ENCODE results near the gene CFAP97D2. TPM values are rescaled to one million over a fixed set of nuclear protein-coding genes. Genes with fewer than 3 reads are reported as not detected.

CFAP97D2 gene
- polyA plus RNA-seq, 1 donor (not counting 4 experiments of a cell fraction or from before 2014, with no cell fraction given), result not detected

- FAIRE-seq, result no peak
- no peaks in the 10 kb centered on the region for H4K20me1 ChIP-seq (ENCODE audit: control insufficient read depth, extremely low read depth, insufficient read depth, low read length)
- dilution Hi-C loops (cut with MboI; ENCODE audit: extremely low pct_ligation_motif_present, low sequenced_read_pairs), result no loop called here
Measured at GRCh38 chr13:114130131-114130836, 48.8 kb upstream of the CFAP97D2 start.

GRCh38 chr13:114130837-114131582 lies 48.0 kb upstream of the CFAP97D2 start:
- peak; percentile 93 for FAIRE-seq

More at GRCh38 chr13:114130131-114130836, 48.8 kb upstream of the CFAP97D2 start:
- Histone ChIP-seq H3K9me1 (ENCODE audit: control insufficient read depth, extremely low read depth, insufficient read depth, low read length) (no peaks in the 10 kb centered on the region), H3K4me2 (ENCODE audit: control insufficient read depth, extremely low read depth, insufficient read depth, low read depth, low read length) (peak overlapping the region; percentile 93), H3K27me3 (ENCODE audit: control insufficient read depth, extremely low read depth, insufficient read depth, low read length) (no peaks in the 10 kb centered on the region), H3K9me3 (ENCODE audit: control insufficient read depth, low read depth, low read length) (no peaks in the 10 kb centered on the region), H3K4me3 (ENCODE audit: control insufficient read depth in 2 of 3, extremely low read depth in 1 of 3, insufficient read depth in 2 of 3, low read depth in 1 of 3, low read length in 3 of 3) (peak overlapping the region in 2 of 3 experiments; percentile 78 to 81), H3K27ac (ENCODE audit: control insufficient read depth, insufficient read depth, low read length) (peak overlapping the region; percentile 58), H3K4me1 (ENCODE audit: control insufficient read depth, extremely low read depth, insufficient read depth, low read length) (peaks cover 14% of the 10 kb centered on the region), H3K36me3 (ENCODE audit: control insufficient read depth in 2 of 2, extremely low read depth in 1 of 2, insufficient read depth in 2 of 2, low read length in 2 of 2) (no peaks in the 10 kb centered on the region), H3K9ac (ENCODE audit: control insufficient read depth, extremely low read depth, insufficient read depth, low read length) (peak overlapping the region; percentile 64), H3K79me2 (ENCODE audit: control insufficient read depth, insufficient read depth, low read length) (peaks cover 30% of the 10 kb centered on the region), H2AFZ (ENCODE audit: control insufficient read depth, low read length) (no peak overlapping the region)
- TF ChIP-seq EZH2 (IDR thresholded peaks at IDR 0.05; ENCODE audit: low read length) (no peak), CTCF (optimal IDR thresholded peaks at IDR 0.05 in 1 of 3, IDR thresholded peaks at IDR 0.05 in 1 of 3, conservative IDR thresholded peaks at IDR 0.05 in 1 of 3; ENCODE audit: extremely low read depth in 1 of 3, insufficient read depth in 2 of 3, low read length in 3 of 3) (no peak)
- no peak for DNase-seq (ENCODE audit: low read depth, low spot score)

More at GRCh38 chr13:114130837-114131582, 48.0 kb upstream of the CFAP97D2 start:
- peaks cover 30% of the 10 kb centered on the region for H3K79me2 ChIP-seq (ENCODE audit: control insufficient read depth, insufficient read depth, low read length)
- DNase-seq (ENCODE audit: low read depth, low spot score), result no peak
- no peaks in the 10 kb centered on the region for H3K27me3 ChIP-seq (ENCODE audit: control insufficient read depth, extremely low read depth, insufficient read depth, low read length)
- peak overlapping the region; percentile 58 for H3K27ac ChIP-seq (ENCODE audit: control insufficient read depth, insufficient read depth, low read length)
- H3K9ac ChIP-seq (ENCODE audit: control insufficient read depth, extremely low read depth, insufficient read depth, low read length), result peak overlapping the region; percentile 64
- no peaks in the 10 kb centered on the region for H3K36me3 ChIP-seq (ENCODE audit: control insufficient read depth in 2 of 2, extremely low read depth in 1 of 2, insufficient read depth in 2 of 2, low read length in 2 of 2)
- TF ChIP-seq EZH2 (IDR thresholded peaks at IDR 0.05; ENCODE audit: low read length) (no peak), CTCF (optimal IDR thresholded peaks at IDR 0.05 in 1 of 3, IDR thresholded peaks at IDR 0.05 in 1 of 3, conservative IDR thresholded peaks at IDR 0.05 in 1 of 3; ENCODE audit: extremely low read depth in 1 of 3, insufficient read depth in 2 of 3, low read length in 3 of 3) (no peak)
- dilution Hi-C loops (cut with MboI; ENCODE audit: extremely low pct_ligation_motif_present, low sequenced_read_pairs), result no loop called here
- H2AFZ ChIP-seq (ENCODE audit: control insufficient read depth, low read length), result peak overlapping the region; percentile 80
- H3K9me3 ChIP-seq (ENCODE audit: control insufficient read depth, low read depth, low read length), result no peaks in the 10 kb centered on the region
- peaks cover 13% of the 10 kb centered on the region for H3K4me1 ChIP-seq (ENCODE audit: control insufficient read depth, extremely low read depth, insufficient read depth, low read length)
- H4K20me1 ChIP-seq (ENCODE audit: control insufficient read depth, extremely low read depth, insufficient read depth, low read length), result no peaks in the 10 kb centered on the region
- H3K4me2 ChIP-seq (ENCODE audit: control insufficient read depth, extremely low read depth, insufficient read depth, low read depth, low read length), result peak overlapping the region; percentile 93
- H3K9me1 ChIP-seq (ENCODE audit: control insufficient read depth, extremely low read depth, insufficient read depth, low read length), result no peaks in the 10 kb centered on the region
- peak overlapping the region; percentile 64 to 81 (median 78) for H3K4me3 ChIP-seq (ENCODE audit: control insufficient read depth in 2 of 3, extremely low read depth in 1 of 3, insufficient read depth in 2 of 3, low read depth in 1 of 3, low read length in 3 of 3)

All from keratinocyte (primary cell).